ENCODE data around the gene NBAS.

Gene NBAS

DNA sequence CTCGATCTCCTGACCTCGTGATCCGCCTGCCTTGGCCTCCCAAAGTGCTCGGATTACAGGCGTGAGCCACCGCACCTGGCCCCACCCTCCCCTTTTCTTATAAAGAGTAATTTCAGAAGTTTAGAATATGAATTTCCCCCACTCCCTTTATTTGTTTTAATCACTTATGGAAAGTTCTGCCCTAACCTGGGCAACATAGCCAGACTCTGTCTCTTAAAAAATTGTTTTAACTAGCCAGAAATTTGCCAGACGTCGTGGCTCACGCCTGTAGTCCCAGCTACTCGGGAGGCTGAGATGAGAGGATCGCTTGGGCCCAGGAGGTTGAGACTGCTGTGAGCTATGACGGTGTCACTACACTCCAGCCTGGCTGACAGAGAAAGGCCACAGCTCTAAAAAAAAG, 7.7 kb upstream of the NBAS start:
- Histone ChIP-seq H3K9me3 (ENCODE audit: insufficient read depth, low read length) (no peaks in the 10 kb centered on the region), H3K4me2 (ENCODE audit: low read depth, low read length, poor library complexity, severe bottlenecking) (no peak overlapping the region), H3K79me2 (ENCODE audit: insufficient read depth, low read length) (no peaks in the 10 kb centered on the region), H3K4me3 (ENCODE audit: insufficient read depth, low read length, poor library complexity, severe bottlenecking) (no peak overlapping the region), H3K9me2 (replicated peaks; ENCODE audit: insufficient read depth, low read length) (no peaks in the 10 kb centered on the region), H2AFZ (ENCODE audit: low read depth, low read length, severe bottlenecking) (no peak overlapping the region), H3K9ac (ENCODE audit: low read length) (no peak overlapping the region), H3K36me3 (ENCODE audit: low read length) (no peaks in the 10 kb centered on the region), H3K27me3 (ENCODE audit: low read length) (no peaks in the 10 kb centered on the region), H3K27ac (ENCODE audit: low read depth, low read length) (no peak overlapping the region), H4K20me1 (ENCODE audit: low read depth, low read length) (no peaks in the 10 kb centered on the region), H3F3A (ENCODE audit: insufficient read depth) (no peaks in the 10 kb centered on the region)
- TF ChIP-seq CTCF (IDR thresholded peaks at IDR 0.05; ENCODE audit: insufficient read depth, low read length, poor library complexity, severe bottlenecking) (no peak), EZH2phosphoT487 (conservative IDR thresholded peaks at IDR 0.05; ENCODE audit: low read length) (no peak)

- Histone ChIP-seq H3K79me2 (ENCODE audit: insufficient read depth, low read length) (no peaks in the 10 kb centered on the region), H3K4me2 (ENCODE audit: low read depth, low read length, poor library complexity, severe bottlenecking) (no peak overlapping the region), H2AFZ (ENCODE audit: low read depth, low read length, severe bottlenecking) (no peak overlapping the region), H3K9me2 (replicated peaks; ENCODE audit: insufficient read depth, low read length) (no peaks in the 10 kb centered on the region), H3K27ac (ENCODE audit: low read depth, low read length) (no peak overlapping the region), H3K9ac (ENCODE audit: low read length) (no peak overlapping the region), H3K9me3 (ENCODE audit: insufficient read depth, low read length) (no peaks in the 10 kb centered on the region), H4K20me1 (ENCODE audit: low read depth, low read length) (no peaks in the 10 kb centered on the region), H3K4me3 (ENCODE audit: insufficient read depth, low read length, poor library complexity, severe bottlenecking) (no peak overlapping the region), H3K36me3 (ENCODE audit: low read length) (no peaks in the 10 kb centered on the region), H3F3A (ENCODE audit: insufficient read depth) (no peaks in the 10 kb centered on the region), H3K27me3 (ENCODE audit: low read length) (no peaks in the 10 kb centered on the region)
- no peak for TF ChIP-seq CTCF (IDR thresholded peaks at IDR 0.05; ENCODE audit: insufficient read depth, low read length, poor library complexity, severe bottlenecking)
- TF ChIP-seq EZH2phosphoT487 (conservative IDR thresholded peaks at IDR 0.05; ENCODE audit: low read length) = no peak
Measured at GRCh38 chr2:15566912-15567311, 5.8 kb upstream of the NBAS start.

DNA sequence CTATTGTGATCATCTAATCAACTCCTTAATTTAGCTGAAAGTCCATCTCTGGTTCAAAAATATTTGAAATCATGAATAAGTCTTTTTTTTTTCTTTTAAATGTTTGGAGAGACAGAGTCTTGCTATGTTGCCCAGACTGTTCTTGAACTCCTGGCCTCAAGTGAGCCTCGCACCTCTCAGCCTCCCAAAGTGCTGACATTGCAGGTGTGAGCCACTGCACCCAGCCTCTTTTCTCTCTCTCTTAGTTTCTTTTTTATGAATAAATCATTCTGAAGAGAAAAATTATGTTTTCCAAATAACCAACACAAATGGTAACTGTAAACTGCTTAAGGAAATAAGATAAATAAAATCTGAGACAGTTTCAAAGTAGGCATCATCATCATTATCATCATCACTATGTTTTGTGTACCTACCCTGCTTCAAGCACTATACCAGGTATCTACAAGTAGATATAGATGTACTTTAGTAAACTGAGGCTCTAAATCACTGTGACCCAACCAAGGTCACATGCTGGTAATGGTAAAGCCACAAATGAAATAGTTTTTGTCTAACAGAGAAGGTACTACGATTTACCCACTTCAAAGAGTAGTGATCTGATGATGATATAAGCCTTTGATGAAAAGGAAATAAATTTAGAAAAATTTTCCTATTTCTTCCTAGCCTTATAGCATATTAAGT, 5.0 kb upstream of the NBAS start:
- TF ChIP-seq EZH2phosphoT487 (conservative IDR thresholded peaks at IDR 0.05; ENCODE audit: low read length) = no peak
- no peak for TF ChIP-seq CTCF (IDR thresholded peaks at IDR 0.05; ENCODE audit: insufficient read depth, low read length, poor library complexity, severe bottlenecking)
- Histone ChIP-seq H3K9me3 (ENCODE audit: insufficient read depth, low read length) (no peaks in the 10 kb centered on the region), H3K4me3 (ENCODE audit: insufficient read depth, low read length, poor library complexity, severe bottlenecking) (no peak overlapping the region), H3K27ac (ENCODE audit: low read depth, low read length) (no peak overlapping the region), H4K20me1 (ENCODE audit: low read depth, low read length) (no peaks in the 10 kb centered on the region), H3K36me3 (ENCODE audit: low read length) (no peaks in the 10 kb centered on the region), H3K27me3 (ENCODE audit: low read length) (no peaks in the 10 kb centered on the region), H3K9ac (ENCODE audit: low read length) (no peak overlapping the region), H2AFZ (ENCODE audit: low read depth, low read length, severe bottlenecking) (no peak overlapping the region), H3K9me2 (replicated peaks; ENCODE audit: insufficient read depth, low read length) (no peaks in the 10 kb centered on the region), H3K4me2 (ENCODE audit: low read depth, low read length, poor library complexity, severe bottlenecking) (no peak overlapping the region), H3K79me2 (ENCODE audit: insufficient read depth, low read length) (no peaks in the 10 kb centered on the region), H3F3A (ENCODE audit: insufficient read depth) (no peaks in the 10 kb centered on the region)

Measured in SU-DHL-6 (cell line).